Measurements from ENCODE around the gene SENP5.

DNA sequence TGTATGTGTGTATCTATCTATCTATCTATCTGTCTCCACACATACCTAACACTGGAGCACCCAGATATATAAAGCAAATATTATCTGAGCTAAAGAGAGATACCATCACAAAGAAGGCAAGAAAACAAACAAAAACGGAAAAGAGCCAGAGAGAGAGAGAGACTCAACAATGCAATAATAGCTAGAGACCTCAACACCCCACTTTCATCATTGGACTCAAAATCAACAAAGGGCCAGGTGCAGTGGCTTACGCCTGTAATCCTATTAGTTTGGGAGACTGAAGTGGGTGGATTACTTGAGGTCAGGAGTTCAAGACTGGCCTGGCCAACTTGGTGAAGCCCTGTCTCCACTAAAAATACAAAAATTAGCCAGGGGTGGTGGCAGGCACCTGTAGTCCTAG is 51.2 kb downstream of the SENP5 start:
- TF ChIP-seq POLR2A (IDR thresholded peaks at IDR 0.05) = no peak
- TF ChIP-seq, protein P1, sequence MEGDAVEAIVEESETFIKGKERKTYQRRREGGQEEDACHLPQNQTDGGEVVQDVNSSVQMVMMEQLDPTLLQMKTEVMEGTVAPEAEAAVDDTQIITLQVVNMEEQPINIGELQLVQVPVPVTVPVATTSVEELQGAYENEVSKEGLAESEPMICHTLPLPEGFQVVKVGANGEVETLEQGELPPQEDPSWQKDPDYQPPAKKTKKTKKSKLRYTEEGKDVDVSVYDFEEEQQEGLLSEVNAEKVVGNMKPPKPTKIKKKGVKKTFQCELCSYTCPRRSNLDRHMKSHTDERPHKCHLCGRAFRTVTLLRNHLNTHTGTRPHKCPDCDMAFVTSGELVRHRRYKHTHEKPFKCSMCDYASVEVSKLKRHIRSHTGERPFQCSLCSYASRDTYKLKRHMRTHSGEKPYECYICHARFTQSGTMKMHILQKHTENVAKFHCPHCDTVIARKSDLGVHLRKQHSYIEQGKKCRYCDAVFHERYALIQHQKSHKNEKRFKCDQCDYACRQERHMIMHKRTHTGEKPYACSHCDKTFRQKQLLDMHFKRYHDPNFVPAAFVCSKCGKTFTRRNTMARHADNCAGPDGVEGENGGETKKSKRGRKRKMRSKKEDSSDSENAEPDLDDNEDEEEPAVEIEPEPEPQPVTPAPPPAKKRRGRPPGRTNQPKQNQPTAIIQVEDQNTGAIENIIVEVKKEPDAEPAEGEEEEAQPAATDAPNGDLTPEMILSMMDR (IDR thresholded peaks at IDR 0.05) = no peak

All from prostate gland (tissue), 2 donors.